Spleen (tissue), 11 donors: ENCODE results near the gene PODNL1. TPM values are rescaled to one million over a fixed set of nuclear protein-coding genes. Genes with fewer than 3 reads are reported as not detected.
A peak's percentile ranks its signal among the peaks of the same experiment; 100 is the strongest.

ENCODE experiments used
- DNase-seq: peaks from one replicate; pipeline ENCODE4 v3.0.0-alpha.2; 2020
- H3K27ac ChIP-seq, 8 donors: fragments of 200-600 bp; sonication (generic) in 7 of 8; 1 replicate in 4 of 8; 2 replicates in 4 of 8; pipeline versions ENCODE4 v1.5.0 to v1.8.0; 2016 to 2021; ENCODE audit warnings: inconsistent platforms in 4 of 8, mild to moderate bottlenecking in 4 of 8, moderate library complexity in 1 of 8
- H3K27me3 ChIP-seq, 7 donors: fragments of 200-600 bp; sonication (generic) in 6 of 7; replicated peaks in 1 of 7; 1 replicate in 4 of 7; 2 replicates in 3 of 7; pipeline versions ENCODE4 v1.5.0 to v1.8.0; 2016 to 2021; ENCODE audit warnings: inconsistent platforms in 3 of 7, mild to moderate bottlenecking in 1 of 7
- H3K36me3 ChIP-seq, 6 donors: fragments of 200-600 bp; sonication (generic) in 5 of 6; 1 replicate in 4 of 6; 2 replicates in 2 of 6; pipeline versions ENCODE4 v1.5.0 to v1.8.0; 2016 to 2021; ENCODE audit warnings: inconsistent platforms in 2 of 6
- H3K4me1 ChIP-seq, 6 donors: fragments of 200-600 bp; sonication (generic) in 5 of 6; 1 replicate in 3 of 6; 2 replicates in 3 of 6; pipeline versions ENCODE4 v1.5.0 to v1.8.0; 2016 to 2021; ENCODE audit warnings: inconsistent platforms in 3 of 6
- H3K4me3 ChIP-seq, 8 donors: fragments of 200-600 bp; sonication (generic) in 7 of 8; 1 replicate in 4 of 8; 2 replicates in 4 of 8; pipeline versions ENCODE4 v1.5.0 to v1.8.0; 2016 to 2021; ENCODE audit warnings: inconsistent platforms in 4 of 8, mild to moderate bottlenecking in 4 of 8, moderate library complexity in 2 of 8
- H3K9me3 ChIP-seq, 8 donors: fragments of 200-600 bp; sonication (generic) in 7 of 8; 1 replicate in 4 of 8; 2 replicates in 4 of 8; pipeline versions ENCODE4 v1.5.0 to v1.8.0; 2016 to 2021; ENCODE audit warnings: inconsistent platforms in 4 of 8
- POLR2A ChIP-seq, 3 donors: fragments of 450-650 bp; IDR thresholded peaks; one replicate each; pipeline ENCODE4 v1.5.1; 2017; ENCODE audit warnings: antibody characterized with exemption in 3 of 3, mild to moderate bottlenecking in 1 of 3
- POLR2AphosphoS5 ChIP-seq, 3 donors: sonication (generic); formaldehyde crosslinking; IDR thresholded peaks; one replicate each; pipeline ENCODE4 v1.5.1; 2017; ENCODE audit warnings: antibody characterized with exemption in 3 of 3
- WGBS, 5 donors: extraction: QIAGEN DNeasy Blood & Tissue Kit in 3 of 5; methylation state at CpG; one replicate each; pipeline versions ENCODE4 v1.1.5 to v1.1.7; 2013 to 2018; 5-methylcytosine and 5-hydroxymethylcytosine counted together
- intact Hi-C: fragments of 100-400 bp; cut with DNase I; formaldehyde crosslinking; loops from one replicate; pipeline ENCODE4 v1.15.0; 2023; ENCODE audit warnings: low total_unique reads
- polyA plus RNA-seq, 3 donors: library from polyadenylated mRNA; stranded (reverse); fragments of 200-250 nt; gene quantifications; one replicate each; pipeline ENCODE4 v1.2.1, GENCODE V29; 2013
- total RNA-seq, 7 donors: library from RNA; depleted of rRNA in 3 of 7; stranded (reverse); fragments of >200 nt in 3 of 7; fragmentation: NEBNext Ultra II Directional in 4 of 7; extraction: Animal tissue kit (Norgen Biotek cat#: 25700) in 4 of 7; gene quantifications; one replicate each; pipeline versions ENCODE4 v1.1.0 to v1.2.1, GENCODE V29; 2016 to 2021
- TF ChIP-seq, protein P1 (sequence below), 11 experiments: fragments of 200-600 bp in 7 of 11; fragments of 450-650 bp in 4 of 11; sonication (generic) in 4 of 11; IDR thresholded peaks in 8 of 11; conservative IDR thresholded peaks in 3 of 11; 1 replicate in 7 of 11; 2 replicates in 4 of 11; pipeline versions ENCODE4 v1.4.0 to v1.8.0; 2016 to 2021; ENCODE audit warnings: antibody characterized with exemption in 11 of 11, inconsistent platforms in 4 of 11, mild to moderate bottlenecking in 1 of 11
- donor health status: healthy with polysubstance abuse.
- donor health status: DM: no; HTN: no; CAD: no; lungs with moderate emphysema.
- donor health status: DM: no; HTN: no; CAD: no.
- donor health status: Bipolar disorder and iron deficiency.
- donor health status: healthy.
- donor health status: DM: no; HTN: no; CAD: no.
- donor health status: DM: yes; HTN: yes; CAD: no.

PODNL1 gene
- total and polyA plus RNA-seq, 10 donors = 0.19 to 3.0 (median 0.54) TPM; not detected in 1

DNA sequence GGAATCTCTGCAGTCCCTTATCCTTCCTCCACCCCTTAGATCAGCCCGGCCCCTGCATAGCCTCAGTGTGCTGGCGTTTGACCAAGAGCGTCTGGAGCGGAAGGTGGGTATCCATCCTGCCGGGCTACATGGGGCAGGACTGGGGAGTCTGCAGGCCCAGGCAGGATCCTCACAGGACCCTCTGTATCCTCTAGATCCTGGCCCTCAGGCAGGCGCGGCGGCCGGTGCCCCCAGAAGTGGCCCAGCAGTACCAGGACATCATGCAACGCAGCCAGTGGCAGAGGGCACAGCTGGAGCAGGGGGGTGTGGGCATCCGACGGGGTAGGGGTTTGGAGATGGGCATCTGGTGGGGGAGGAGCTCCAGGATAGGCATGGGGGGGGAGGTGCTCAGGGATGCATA is 8.9 kb downstream of the PODNL1 start:
- intact Hi-C loops = no loop called here
- H3K36me3 ChIP-seq = peaks cover 0 to 68% (median 30%) of the 10 kb centered on the region in 6 donors
- H3K27me3 ChIP-seq = peaks cover 0 to 14% (median 0%) of the 10 kb centered on the region in 7 donors
- no peak overlapping the region for H3K27ac ChIP-seq
- H3K4me1 ChIP-seq = peaks cover 0 to 14% (median 3%) of the 10 kb centered on the region in 6 donors
- no peak overlapping the region for H3K4me3 ChIP-seq
- no peaks in the 10 kb centered on the region for H3K9me3 ChIP-seq
- 88 to 93% (median 90%) methylated on average over 5 to 12 of the region's 12 CpGs for WGBS, 5 donors
- no peak for DNase-seq
- peak in 1 of 3 donors; percentile 8 for TF ChIP-seq POLR2AphosphoS5 (IDR thresholded peaks at IDR 0.05)
- no peak for TF ChIP-seq POLR2A (IDR thresholded peaks at IDR 0.05)
- TF ChIP-seq, protein P1, sequence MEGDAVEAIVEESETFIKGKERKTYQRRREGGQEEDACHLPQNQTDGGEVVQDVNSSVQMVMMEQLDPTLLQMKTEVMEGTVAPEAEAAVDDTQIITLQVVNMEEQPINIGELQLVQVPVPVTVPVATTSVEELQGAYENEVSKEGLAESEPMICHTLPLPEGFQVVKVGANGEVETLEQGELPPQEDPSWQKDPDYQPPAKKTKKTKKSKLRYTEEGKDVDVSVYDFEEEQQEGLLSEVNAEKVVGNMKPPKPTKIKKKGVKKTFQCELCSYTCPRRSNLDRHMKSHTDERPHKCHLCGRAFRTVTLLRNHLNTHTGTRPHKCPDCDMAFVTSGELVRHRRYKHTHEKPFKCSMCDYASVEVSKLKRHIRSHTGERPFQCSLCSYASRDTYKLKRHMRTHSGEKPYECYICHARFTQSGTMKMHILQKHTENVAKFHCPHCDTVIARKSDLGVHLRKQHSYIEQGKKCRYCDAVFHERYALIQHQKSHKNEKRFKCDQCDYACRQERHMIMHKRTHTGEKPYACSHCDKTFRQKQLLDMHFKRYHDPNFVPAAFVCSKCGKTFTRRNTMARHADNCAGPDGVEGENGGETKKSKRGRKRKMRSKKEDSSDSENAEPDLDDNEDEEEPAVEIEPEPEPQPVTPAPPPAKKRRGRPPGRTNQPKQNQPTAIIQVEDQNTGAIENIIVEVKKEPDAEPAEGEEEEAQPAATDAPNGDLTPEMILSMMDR (IDR thresholded peaks at IDR 0.05 in 8 of 11, conservative IDR thresholded peaks at IDR 0.05 in 3 of 11) = no peak

- no peak for DNase-seq
- WGBS, 5 donors = 57 to 92% (median 76%) methylated on average over 8 of the region's 8 CpGs
- H3K27me3 ChIP-seq = no peaks in the 10 kb centered on the region
- peaks cover 0 to 14% (median 3%) of the 10 kb centered on the region in 6 donors for H3K4me1 ChIP-seq
- intact Hi-C loops = no loop called here
- no peak for TF ChIP-seq POLR2A (IDR thresholded peaks at IDR 0.05)
- TF ChIP-seq, protein P1 (IDR thresholded peaks at IDR 0.05 in 8 of 11, conservative IDR thresholded peaks at IDR 0.05 in 3 of 11) = no peak
- TF ChIP-seq POLR2AphosphoS5 (IDR thresholded peaks at IDR 0.05) = no peak
- peak overlapping the region in 3 of 8 donors; percentile 13 to 43 (median 20) for H3K27ac ChIP-seq
- H3K36me3 ChIP-seq = peaks cover 0 to 92% (median 52%) of the 10 kb centered on the region in 6 donors
- H3K4me3 ChIP-seq = no peak overlapping the region
- no peaks in the 10 kb centered on the region for H3K9me3 ChIP-seq
These were observed 11.5 kb downstream of the PODNL1 start for GRCh38 chr19:13926715-13927114.

DNA sequence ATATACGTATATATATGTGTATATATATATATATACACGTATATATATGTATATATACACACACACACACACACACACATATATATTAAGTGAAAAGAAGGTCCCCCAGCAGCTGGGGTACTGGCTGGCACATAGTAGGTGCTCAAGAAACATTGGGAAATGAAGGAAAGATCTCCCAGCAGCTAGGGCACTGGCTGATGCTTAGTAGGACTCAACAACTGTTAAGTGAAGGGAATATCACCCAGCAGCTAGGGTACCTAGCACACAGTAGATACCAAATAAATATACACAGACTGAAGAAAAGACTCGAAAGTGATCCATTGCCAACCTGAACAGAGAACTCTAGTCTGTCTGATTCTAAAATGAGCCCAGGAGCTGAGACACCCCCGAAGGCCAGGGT is 12.2 kb downstream of the PODNL1 start:
- peaks cover 0 to 92% (median 57%) of the 10 kb centered on the region in 6 donors for H3K36me3 ChIP-seq
- peak overlapping the region in 2 of 8 donors; percentile 13 to 43 for H3K27ac ChIP-seq
- 79 to 93% (median 87%) methylated on average over 4 of the region's 4 CpGs for WGBS, 5 donors

More for the DNA sequence above, 12.2 kb downstream of the PODNL1 start:
- Histone ChIP-seq H3K4me3 (no peak overlapping the region), H3K4me1 (peaks cover 0 to 14% (median 3%) of the 10 kb centered on the region in 6 donors), H3K27me3 (no peaks in the 10 kb centered on the region), H3K9me3 (peaks cover 0 to 5% (median 1%) of the 10 kb centered on the region in 8 donors)
- no peak for DNase-seq
- intact Hi-C loops = no loop called here
- TF ChIP-seq POLR2A (IDR thresholded peaks at IDR 0.05) (no peak), POLR2AphosphoS5 (IDR thresholded peaks at IDR 0.05) (no peak)
- TF ChIP-seq, protein P1 (IDR thresholded peaks at IDR 0.05 in 8 of 11, conservative IDR thresholded peaks at IDR 0.05 in 3 of 11) = no peak
